ENCODE data around the gene DNAJB14.

GRCh38 chr4:99938243-99938753, 8.1 kb downstream of the DNAJB14 start:
- no peak for TF ChIP-seq CTCF (IDR thresholded peaks at IDR 0.05)
- no peak for TF ChIP-seq REST (IDR thresholded peaks at IDR 0.05; ENCODE audit: insufficient read depth in 1 of 2, low read depth in 2 of 2, low read length in 1 of 2)
- no peak for TF ChIP-seq POLR2AphosphoS5 (IDR thresholded peaks at IDR 0.05; ENCODE audit: low read depth, low read length)
- no peak for TF ChIP-seq SIN3A (IDR thresholded peaks at IDR 0.05; ENCODE audit: borderline replicate concordance, insufficient read depth, low read depth, low read length)
- no peak for TF ChIP-seq TCF7L2 (IDR thresholded peaks at IDR 0.05; ENCODE audit: low read depth, low read length)

Measured in Panc1 (cell line).